NCI-H446 (cell line): ENCODE data around the gene CFAP20.
A peak's percentile ranks its signal among the peaks of the same experiment; 100 is the strongest.

Experiments
- DNase-seq, 2 experiments: peaks; one replicate each; lab custom pipeline; 2025; lab: John Stamatoyannopoulos, UW

CFAP20 gene

DNA sequence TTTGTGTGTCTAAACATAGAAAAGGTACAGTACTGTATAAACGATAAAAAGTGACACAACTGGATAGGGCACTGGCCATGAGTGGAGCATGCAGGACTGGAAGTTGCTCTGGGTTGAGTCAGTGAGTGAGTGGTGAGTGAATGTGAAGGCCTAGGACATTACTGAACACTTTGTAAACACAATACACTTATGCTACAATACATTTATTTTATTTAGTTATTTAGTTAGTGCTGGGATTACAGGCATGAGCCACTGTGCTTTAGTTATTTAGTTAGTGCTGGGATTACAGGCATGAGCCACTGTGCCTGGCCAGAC is 4.6 kb downstream of the CFAP20 start:
- DNase-seq = no peak

DNA sequence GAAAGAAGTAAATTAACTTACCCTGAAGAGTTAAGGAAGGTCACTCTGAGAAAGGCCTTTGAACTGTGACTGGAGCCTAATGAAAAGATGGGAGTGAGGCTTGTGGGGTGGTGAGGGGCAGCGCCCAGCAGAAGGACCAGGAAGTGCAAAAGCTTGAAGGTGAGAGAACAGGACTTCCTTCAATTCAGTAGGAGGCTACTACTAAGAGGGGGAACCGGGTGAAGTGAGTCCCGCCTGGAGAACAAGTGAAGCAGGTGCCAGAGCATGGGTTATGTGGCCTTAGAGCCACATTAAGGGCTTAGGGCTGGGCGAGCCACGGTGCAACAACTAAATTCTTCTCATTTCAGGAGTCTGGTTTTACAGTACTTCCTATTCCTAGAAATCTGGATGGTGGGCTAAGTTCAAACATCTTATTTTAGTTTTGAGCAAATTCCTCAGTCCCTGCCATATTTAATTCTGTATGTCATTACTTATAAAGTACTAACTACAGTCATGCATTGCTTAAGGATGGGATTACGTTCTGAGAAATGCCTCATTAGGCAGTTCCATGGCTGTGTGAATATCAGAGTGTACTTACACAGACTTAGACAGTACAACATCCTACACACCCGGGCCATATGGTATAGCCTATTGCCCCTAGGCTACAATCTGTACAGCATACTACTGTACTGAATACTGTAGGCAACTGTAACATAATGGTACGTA is 5.1 kb downstream of the CFAP20 start:
- no peak for DNase-seq

DNA sequence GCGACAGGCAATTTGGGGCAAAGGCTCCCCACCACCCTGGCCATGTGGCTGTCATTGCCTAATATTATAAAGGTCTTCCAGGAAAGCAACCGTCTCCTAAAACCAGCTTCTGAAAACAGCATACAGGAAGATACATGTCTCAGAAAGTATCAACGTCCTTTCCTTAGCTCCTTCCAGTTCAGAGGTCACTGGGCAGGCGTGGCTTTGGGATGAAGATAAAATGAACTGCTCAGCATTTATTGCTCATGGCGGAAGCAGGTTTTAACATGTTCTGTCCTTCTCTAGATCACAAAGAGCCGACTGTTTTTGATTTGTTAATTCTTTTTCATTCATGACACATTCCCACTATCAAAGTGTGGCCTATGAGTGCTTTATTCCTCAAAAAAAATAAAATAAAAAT is 8.0 kb downstream of the CFAP20 start:
- DNase-seq = no peak

DNA sequence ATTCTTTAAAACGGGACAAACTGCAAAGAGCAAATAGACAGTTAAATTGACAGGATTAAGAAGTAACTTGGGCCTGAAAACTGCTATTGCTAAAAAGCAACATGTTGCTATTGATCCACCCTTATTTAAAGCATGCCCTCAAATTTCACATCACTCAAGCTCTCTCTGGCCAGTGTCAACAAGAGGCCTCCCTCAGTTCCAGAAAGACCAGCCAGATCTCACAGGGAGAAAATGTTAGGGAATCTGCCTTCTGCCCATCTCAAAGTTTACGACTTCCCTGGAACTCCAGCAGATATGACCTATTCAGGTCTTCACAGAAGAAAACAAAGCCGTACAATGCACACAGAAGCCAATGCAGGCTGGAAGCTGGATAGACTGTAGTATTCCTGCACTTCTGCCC is 8.9 kb downstream of the CFAP20 start:
- no peak for DNase-seq

DNA sequence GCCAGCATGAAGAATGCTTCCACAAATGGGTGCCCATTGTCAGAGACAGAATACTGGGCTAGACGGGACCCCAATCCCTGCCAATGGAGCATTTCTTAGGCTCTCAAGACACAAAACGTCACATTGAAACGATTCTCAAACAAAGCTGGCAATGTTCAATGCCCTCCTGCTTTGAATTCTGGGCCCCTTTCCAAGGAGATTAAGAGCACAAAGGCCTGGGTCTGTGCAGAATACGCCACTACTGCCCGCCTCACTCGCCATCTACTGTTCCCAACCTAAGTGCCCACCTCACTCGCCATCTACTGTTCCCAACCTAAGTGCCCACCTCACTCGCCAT is 9.7 kb downstream of the CFAP20 start:
- DNase-seq = peak in 1 of 2 experiments; percentile 18

DNA sequence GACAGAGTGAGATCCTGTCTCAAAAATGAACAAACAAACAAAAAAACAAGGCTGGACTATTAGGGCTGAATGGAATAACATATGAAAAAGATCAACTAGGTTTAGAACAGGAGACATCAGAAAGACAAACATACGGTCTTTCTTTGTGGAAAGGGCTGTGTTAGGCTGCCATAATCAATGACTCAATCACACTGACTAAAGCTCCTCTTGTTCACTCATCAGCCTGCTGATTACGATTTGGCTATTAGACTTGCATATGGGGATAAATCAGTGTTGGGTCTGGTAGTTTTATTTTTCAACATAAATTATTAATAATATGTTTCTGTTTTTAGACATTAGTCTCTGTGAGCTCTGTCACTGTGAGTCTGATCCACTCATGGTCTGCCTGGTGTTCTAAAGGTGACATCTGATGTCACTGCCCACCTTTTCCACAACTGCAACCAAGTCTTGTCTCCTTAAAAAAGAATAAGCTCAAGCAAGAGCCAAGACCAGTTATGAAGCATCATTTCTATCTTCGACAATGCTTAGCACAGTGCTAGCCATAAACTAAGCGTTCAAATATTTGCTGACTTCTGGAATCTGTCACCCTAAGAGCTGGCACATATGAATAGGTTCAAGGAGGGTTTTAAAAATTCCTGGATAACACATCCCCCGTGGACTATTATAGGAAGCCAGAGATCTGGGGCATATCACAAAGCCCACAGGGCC is 10.2 kb downstream of the CFAP20 start:
- DNase-seq = no peak

DNA sequence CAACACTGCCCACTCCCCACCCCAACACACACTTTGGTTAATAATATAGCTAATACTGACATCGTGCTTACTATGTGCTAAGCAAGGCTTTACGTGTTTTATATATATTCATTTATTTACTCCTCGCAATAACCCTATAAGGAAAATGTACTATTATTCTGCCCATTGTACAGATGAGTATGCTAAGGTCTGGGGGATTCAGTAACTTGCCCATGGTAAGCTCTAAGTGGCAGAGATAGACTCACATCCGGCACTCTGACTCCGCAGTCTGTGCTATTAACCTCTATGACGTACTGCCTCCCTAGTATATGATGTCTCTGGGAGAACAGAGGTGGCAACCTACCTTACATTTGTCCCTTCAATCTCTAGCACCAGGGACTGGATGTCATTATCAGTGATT is 12.7 kb downstream of the CFAP20 start:
- DNase-seq = no peak

DNA sequence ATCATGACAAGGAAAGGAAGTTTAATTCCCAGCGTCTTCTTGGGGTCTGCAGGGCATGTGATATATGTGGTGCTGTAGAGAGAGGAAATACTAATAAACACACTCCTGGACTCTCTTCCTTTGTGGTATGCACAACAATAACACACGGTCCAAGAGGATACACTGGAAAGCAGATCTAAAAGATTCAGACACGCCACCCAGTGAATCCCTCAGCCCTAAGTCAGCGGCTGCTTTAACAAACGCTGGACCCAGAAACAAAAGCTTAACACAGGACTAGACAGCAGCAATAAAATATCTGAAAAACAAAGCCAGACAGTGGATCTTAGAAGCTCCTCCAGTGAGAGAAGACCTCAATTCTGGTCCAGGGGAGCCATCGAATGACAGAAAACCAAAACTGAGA is 13.1 kb downstream of the CFAP20 start:
- no peak for DNase-seq

DNA sequence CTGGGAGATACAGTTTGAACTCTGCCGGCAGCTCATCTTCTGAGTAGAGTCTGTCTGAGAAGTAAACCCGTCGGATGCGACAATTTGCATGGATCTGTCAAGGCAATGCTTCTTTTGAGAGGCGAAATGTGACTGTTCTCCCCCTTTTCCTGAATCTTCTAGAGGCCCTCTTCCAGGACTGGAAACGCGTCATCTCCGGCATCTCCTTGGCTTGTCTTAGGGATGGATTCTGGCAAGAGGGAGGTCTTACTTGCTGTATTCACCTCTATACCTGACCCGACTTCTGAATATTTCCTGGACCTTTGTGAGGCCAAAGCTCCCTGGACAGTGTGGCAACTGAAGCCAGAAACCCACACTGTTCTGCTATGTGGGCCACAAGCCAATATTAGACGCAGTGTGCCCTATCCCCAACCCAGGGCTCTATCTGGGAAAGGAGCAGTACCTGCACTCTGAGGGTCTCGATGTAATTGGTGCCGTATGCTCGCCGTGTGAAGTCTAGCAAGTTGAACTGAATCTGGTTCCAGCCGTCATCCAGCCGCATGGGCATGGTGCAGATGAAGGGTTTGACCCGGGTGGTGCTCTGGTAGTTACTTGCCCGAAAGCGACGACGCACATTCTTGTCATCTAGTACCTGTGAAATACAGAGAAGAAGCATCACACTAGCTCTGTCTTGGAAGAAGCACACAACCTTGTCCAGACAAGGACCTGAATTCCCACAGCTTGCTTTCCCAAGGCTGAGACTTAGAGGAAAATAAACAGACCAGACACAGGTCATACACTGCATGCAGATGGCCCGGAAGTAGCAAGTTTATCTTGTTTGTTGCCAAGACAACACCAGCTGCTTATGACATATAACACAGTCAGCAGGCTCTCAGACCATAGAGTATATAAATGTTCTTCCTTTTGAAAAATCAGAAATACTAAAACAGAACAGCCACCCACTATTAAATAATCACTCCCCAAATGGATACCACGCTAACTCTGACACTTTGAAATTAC is 14.1 kb downstream of the CFAP20 start:
- no peak for DNase-seq

DNA sequence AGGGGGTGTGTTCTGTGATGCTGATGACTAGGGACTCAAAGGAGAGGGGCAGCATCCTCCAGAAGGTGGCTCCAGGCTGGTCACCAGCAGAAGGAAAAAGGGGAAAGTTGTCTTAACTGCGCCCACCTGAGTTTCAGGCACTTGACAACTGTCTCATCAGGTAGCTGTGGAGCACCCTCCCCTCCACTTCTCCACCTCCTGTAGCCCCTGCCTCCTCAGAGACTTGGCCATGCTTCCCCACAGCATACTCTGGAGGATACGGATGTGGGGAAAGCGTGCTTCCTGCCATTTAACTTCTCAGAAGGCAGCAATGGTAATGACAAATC is 17.9 kb downstream of the CFAP20 start:
- no peak for DNase-seq

DNA sequence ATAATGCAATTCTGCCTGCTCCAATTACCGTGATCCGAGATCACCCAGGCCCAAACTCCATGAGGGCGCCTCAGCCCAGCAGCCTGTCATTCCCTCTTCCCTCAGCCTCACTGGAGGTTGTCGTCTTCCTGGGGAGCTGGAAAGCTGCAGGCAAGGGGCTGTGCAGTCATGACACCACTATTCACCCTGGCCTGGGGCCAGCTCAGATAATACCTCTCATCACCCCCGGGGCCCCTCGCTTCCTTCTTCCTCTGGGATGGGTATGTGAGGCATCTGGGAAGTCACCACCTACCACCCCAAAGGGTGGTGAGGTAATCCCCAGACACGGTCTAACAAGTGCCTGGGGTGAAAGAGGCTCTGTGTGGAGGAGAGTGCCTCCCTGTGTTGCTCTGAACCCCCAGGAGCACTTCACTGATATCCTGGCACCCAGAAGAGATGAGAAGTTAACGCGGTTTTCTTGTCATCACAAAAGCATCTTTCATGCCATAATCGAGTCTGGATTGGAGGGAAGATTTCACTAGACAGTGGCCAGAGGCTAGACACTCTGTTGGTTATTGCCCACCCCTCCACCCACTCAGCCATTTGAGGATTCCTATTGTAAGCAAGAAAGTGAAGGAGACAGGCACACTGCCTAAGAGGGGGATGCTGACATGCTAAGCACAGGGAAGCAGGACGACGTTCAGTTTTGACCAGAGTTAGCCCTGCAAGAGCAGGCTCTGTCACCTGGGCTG is 18.4 kb downstream of the CFAP20 start:
- no peak for DNase-seq

DNA sequence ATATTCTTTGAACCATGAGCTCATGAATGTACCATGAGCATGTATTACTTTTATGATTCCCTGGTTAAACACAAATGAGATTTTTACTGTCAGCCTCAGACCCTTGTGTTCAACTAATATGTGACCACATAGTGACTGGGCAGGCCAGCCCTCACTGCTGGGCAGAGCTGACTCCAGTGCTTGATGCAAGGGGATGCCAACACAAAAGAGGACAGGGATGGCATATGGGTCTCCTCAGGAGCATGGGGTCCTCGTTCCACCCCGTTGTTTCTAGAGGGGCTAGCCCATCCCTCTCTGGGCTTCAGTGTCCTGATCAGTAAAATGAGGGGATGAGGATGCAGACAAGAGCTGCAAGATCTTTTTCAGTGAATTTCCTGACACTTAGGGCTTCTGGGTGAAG is 19.3 kb downstream of the CFAP20 start:
- no peak for DNase-seq

DNA sequence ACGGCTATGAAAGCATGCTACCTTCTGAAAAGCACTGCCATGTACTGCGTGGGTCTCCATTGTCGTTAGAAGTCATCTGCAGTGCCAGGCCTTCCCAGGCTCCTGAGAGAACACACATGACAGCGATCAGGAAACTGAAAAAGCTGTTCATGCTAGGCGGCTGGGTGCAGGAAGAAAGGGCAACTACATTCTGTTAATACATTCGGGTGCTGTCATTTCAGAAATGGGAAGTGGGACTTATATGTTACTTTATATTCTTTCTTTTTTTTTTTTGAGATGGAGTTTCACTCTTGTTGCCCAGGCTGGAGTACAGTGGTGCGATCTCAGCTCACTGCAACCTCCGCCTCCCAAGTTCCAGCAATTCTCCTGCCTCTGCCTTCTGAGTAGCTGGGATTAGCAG is 19.9 kb downstream of the CFAP20 start:
- DNase-seq = no peak

DNA sequence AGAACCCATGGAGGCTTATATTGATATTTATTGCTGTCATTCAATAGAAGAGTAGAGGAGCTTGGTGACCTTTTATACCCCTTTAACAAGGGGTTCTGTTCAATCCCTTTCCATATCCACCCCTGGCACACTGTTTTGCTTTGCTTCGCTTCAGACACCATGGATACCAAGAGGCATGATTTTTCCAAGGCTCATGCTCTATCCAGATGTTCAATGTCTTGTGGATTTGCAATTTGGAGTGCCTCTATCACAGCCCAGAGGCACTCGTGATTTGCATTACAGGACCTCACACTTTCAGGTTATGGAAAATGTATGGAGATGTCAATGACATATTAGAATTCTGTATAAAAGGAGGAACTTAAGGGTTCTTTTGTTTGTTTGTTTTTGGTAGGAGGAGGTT is 21.5 kb downstream of the CFAP20 start:
- DNase-seq = no peak

DNA sequence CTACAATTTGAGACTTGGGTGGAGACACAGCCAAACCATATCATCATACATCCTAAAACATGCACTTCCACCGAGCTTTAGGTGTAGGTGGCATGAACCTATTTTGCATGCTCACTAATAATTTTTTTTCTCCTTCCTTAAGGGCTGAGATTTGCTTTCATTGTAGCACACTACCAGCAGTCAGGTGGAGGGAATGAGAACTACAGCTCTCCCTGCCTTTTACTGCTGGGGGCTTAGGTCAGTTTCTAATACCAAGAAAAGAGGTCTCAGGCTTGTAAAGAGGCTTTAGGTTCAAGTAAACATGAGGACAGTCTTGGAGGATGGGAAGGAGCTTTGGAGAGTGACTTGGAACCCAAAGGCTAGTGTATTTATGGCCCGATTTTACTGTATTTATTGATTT is 22.0 kb downstream of the CFAP20 start:
- DNase-seq = no peak

DNA sequence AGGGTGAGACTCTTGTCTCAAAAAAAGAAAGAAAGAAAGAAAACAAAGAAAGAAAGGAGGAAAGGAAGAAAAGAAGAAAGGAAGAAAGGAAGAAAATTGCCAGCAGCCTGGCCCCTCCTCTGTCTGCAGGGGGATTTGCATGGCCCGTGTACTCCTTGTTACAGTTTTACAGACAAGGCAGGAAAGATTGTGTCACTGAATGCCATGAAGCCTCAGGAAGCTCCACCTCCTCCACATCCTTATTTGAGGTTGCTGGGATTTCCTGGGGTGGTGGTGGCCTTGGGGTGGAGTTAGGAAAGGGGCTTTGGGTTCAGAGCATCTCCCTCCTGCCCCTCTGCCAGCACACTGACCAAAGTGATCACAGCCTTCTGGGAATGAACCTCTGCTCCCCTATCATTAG is 23.6 kb downstream of the CFAP20 start:
- no peak for DNase-seq

DNA sequence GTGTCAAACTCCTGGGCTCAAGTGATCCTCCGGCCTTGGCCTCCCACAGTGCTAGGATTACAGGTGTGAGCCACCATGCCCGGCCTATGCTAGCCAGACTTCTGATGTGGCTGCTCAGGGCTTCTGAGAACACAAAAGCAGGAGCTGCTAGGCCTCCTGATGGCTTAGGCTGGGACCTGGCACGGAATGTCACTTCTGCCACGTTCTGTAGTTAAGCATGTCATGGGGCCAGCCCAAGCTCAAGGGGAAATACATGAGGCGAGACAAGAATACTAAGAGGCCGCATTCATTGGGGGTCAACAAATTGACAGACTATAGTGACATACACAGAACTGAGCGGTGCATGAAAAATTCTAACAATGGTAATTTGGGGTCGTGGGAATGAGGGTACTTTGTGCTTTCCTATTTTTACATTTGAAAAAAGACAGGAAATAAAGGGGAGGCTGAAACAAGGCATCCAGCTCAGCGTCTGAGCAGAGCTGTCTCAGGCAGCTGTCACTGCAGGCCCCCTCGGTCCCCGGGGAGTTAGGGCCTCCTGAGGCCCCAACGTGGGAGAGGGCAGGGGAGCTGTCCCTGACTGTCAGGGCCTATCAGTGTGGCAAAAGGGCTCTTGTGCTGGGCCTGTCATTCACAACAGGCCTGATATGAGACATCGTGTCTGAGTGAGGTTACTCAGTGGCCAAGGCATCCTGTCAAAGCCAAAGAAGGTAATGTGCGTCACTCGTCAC is 26.4 kb downstream of the CFAP20 start:
- DNase-seq = no peak

DNA sequence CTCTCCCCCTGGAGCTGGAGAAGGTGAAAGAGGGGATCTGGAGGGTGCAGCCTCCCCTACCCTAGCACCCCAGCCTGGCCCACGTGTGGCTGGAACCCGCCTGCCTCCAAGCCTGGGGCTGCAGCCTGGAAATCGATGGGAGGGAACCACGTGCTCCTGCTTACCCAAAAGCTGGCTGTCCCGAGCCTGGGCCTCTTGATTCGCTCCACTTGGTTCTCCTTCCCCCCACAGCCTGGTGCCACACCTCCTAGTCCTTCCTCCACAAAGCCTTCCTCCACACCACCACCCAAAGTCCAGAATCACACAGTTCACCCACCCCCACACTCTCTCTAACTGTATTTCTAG is 29.3 kb downstream of the CFAP20 start:
- no peak for DNase-seq

DNA sequence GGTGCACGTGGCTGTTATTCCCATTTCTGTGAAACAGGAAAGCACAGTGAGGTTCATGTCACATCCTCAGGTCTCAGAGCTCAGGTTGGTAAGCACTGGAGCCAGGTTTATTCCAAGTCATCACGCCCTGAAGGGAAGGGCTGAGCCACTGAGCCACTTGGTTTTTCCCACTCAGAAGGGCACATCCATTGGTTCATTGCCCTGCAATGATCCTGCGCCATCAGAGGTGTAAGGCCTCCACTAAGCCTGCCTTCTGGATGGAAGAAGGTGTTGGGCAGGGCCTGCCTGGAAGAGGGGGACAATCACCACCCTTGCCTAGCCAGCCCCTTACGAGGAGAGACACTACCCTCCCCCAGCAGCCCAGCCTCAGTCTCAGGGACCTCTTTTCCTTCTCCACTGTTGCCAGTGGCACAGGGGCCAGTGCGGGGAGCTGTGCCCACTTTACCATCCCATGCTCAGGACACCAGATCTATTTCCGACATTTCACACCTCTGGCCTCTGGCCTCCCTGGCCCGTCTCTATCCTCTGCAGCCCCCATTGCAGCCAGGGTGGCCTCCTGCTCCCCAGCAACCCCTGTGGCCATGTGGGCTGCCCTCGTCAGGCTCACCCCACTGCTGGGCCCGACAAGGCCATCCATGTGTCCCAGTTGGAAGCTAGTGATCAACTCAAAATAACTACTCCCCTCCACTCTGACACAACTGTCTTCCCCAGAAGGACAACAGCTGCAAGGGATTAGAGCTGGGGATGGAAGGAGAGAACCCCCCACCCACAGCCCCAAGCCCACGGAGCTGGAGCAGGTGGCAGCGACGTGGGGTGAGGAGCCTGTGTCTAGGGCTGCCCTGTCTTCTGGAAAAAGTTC is 29.9 kb downstream of the CFAP20 start:
- DNase-seq = no peak

DNA sequence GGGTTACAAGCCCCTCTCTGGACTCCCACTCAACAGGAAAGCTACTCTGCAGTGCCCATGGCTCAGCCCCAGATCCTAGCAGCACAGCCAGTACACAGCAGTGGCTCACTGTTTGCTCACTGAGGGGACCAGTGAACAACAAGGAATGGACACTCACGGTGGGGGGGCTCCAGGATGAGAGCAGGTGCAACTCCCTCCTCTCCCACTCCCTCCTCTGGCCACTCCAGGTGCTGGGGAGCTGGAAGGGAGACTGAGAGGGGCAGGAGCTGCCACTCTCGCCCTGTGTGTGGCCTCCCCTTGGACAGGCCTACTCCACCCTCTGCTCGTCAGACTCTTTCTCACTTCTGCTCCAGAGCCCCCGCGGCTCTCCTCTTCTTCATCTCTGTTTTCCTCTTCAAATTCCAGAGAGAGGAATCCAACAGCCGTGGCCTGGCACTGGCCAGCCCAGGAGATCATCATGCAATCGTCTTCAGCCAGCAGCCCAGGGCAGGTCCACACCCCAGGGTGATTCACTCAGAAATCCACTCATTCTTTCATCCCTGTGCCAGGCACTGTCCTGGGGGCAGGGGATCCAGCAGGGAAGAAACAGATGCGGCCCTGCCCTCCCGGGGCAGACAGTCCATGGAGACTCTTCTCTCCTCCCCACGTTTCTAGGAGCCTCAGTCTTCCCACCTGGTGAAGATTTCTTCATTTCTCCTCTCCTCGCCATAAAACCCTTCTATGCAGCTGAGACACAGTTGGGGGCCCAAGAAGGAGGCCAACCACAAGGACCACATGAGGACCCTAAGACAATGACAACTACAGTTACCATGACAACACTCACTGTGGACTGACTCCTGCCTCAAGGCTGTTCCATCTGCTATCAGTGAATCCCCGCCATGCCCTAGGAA is 30.7 kb downstream of the CFAP20 start:
- DNase-seq = no peak
